GM21367 (cell line): ENCODE results near the gene FAM193B.

ENCODE experiments used
- ATAC-seq: cut with Tn5 transposase; IDR thresholded peaks from one replicate; pipeline ENCODE4 v1.9.1; 2021; ENCODE audit not compliant: unreplicated experiment

Gene FAM193B

GRCh38 chr5:177501874-177502678, 52.3 kb downstream of the FAM193B start:
- no peak for ATAC-seq

GRCh38 chr5:177500685-177501522, 53.5 kb downstream of the FAM193B start:
- no peak for ATAC-seq

GRCh38 chr5:177499842-177500241, 54.5 kb downstream of the FAM193B start:
- no peak for ATAC-seq

- ATAC-seq, result no peak
Measured at GRCh38 chr5:177498013-177498787, 56.2 kb downstream of the FAM193B start.

- ATAC-seq, result peak; percentile 70
Measured at GRCh38 chr5:177497292-177498012, 56.9 kb downstream of the FAM193B start, which contains the start of gene PDLIM7. Gene PDLIM7, minus strand, starts transcription at chr5:177497604. Its CDS starts 1,092 bp downstream, at chr5:177496512.

- ATAC-seq, result no peak
Measured at GRCh38 chr5:177496727-177497291, 57.6 kb downstream of the FAM193B start.

GRCh38 chr5:177496070-177496726, 58.2 kb downstream of the FAM193B start:
- no peak for ATAC-seq

- ATAC-seq, result no peak
Measured at GRCh38 chr5:177495243-177496060, 58.9 kb downstream of the FAM193B start.

GRCh38 chr5:177494346-177495195, 59.8 kb downstream of the FAM193B start:
- ATAC-seq, result no peak

- ATAC-seq, result no peak
Measured at GRCh38 chr5:177493795-177494345, 60.5 kb downstream of the FAM193B start.

- ATAC-seq, result no peak
Measured at GRCh38 chr5:177492841-177493240, 61.5 kb downstream of the FAM193B start.

GRCh38 chr5:177491983-177492746, 62.2 kb downstream of the FAM193B start:
- no peak for ATAC-seq

- no peak for ATAC-seq
Measured at GRCh38 chr5:177491429-177491945, 62.9 kb downstream of the FAM193B start.

- no peak for ATAC-seq
Measured at GRCh38 chr5:177490992-177491391, 63.4 kb downstream of the FAM193B start.

GRCh38 chr5:177490311-177490991, 63.9 kb downstream of the FAM193B start:
- no peak for ATAC-seq

GRCh38 chr5:177489119-177489716, 65.1 kb downstream of the FAM193B start:
- no peak for ATAC-seq
